GM18868 (cell line): ENCODE data around the gene HPX.
A peak's percentile ranks its signal among the peaks of the same experiment; 100 is the strongest.

ENCODE experiments used
- ATAC-seq: cut with Tn5 transposase; IDR thresholded peaks from one replicate; pipeline ENCODE4 v1.9.1; 2021; ENCODE audit warnings: mild to moderate bottlenecking, moderate library complexity; ENCODE audit not compliant: unreplicated experiment

Gene HPX

DNA sequence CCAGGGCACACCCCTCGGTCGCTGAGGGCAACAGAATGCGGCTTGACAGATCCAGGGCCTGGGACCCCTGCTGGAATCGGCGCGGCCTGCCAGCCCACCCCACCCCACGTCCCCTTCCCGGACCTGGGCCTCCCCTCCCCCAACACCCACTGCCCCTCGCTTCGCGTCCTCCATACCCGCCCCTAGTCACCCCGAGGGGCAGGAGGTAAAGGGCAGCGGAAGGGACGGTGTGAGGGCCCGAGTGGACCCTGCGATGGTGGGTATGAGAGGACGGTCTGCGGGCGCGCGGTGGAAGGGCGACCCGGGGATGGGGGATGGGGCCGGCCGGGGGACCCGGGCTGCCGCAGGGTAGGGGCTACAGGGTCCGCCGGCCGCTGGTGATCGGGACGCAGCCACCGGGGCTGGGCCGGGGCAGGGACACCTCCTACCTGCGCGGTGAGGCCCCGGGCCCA lies 22.2 kb downstream of the HPX start:
- ATAC-seq: peak; percentile 23

DNA sequence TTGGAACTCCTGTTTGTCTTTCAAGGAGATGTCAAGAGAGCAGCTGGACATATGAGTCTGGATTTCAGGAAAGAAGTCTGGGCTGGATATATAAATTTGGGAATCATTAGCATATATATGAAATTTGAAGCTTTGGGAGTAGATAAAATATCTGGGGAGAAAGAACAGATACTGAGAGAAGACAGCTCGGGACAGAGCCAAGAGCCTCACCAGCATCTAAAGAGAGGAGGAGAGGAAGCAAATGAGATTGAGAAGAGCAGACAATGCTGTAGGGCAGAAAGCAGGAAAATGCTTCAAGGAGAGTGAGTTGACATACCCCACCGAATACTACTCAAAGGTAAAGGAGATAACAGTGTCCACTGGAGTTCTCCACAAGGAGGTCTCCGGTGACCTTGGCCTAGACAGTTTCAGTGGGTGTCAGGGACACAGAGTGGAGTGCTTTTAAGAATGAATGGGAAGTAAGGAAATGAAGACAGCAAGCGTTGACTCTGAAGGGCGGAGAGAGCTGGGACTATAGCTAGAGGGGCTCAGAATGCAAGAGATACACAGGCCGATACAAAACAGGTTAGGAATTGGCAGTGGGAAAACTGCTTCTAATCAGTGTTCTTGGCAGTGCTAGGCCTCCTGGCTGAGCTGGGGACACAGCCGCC lies 22.8 kb downstream of the HPX start:
- no peak for ATAC-seq

DNA sequence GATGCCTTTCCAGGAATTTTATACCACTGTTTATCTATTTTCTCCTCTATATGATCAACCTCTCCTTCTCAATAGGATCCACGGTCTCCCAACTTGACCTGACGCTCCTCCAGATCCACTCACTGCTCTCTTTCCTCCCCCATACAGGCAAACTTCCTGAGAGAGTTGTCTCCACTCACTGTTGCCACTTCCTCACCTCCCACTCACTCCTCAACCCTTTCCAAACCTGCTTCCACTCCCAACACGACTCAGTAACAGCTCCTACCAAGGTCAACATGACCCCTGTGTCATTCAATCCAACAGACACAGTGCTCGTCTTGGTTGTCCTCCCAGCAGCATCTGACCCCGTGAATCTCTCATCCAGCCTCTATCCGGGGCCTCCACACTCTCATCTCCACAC lies 25.0 kb downstream of the HPX start:
- ATAC-seq: no peak

DNA sequence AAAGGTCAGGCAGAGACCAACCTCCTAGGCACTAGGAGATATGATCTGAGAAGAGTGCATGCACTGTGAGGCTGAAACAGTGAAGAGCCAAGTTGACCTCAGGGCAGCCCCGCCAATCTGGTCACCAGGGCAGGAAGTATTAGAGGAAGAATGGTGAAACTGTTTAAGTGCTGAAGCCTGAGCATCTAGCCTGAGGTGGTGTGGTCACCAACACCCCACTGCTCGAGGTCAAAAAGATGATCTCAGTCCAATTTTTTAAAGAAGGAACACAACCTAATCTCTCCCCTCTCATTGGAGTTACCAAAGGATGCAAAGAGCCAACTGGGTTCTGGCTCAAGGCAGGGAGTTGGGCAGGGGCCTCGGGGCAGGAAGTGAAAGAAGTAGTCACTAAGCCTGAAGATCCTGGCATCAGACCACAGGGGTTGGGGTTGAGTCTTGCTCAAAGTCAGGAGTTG lies 25.9 kb downstream of the HPX start:
- ATAC-seq: no peak

DNA sequence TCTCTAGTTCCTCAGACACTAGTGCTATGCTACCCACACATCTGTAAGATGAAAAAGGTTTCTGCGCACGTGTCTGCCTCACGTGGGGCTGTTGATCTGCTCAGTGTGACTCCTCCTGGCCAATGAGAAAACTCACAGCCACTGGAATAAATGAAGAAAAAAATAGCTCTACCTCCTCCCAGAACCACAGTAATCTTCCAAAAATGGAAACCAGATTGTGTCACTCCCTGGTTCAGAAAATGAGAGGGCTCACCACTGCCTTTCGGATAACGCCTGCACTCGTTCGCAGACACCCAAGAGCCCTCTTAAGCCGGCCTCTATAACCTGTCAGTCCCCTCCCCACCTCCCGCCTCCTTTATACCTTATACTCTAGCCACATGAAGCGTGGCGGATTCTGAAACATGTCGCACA lies 27.0 kb downstream of the HPX start:
- no peak for ATAC-seq

DNA sequence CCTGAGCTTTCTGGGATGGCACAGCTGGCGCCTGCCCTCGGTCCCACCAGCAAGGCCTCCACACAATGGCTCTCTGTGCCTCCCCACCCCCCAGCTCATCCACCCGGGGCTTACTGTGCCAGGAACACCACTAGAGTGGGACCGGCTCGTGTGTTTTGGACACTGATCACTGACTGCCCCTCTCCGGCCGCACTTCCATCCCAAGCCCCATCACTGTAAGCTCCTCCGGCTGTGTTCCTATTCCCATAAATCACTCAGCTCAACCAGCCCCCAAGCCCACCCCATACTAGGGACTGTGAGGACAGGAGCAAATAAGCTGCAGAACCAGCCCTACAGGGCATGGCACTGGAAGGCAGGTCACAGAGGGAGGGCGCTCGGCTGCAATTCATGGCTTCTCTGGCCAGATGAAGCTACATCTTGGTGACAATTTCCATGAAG lies 29.2 kb downstream of the HPX start:
- no peak for ATAC-seq

DNA sequence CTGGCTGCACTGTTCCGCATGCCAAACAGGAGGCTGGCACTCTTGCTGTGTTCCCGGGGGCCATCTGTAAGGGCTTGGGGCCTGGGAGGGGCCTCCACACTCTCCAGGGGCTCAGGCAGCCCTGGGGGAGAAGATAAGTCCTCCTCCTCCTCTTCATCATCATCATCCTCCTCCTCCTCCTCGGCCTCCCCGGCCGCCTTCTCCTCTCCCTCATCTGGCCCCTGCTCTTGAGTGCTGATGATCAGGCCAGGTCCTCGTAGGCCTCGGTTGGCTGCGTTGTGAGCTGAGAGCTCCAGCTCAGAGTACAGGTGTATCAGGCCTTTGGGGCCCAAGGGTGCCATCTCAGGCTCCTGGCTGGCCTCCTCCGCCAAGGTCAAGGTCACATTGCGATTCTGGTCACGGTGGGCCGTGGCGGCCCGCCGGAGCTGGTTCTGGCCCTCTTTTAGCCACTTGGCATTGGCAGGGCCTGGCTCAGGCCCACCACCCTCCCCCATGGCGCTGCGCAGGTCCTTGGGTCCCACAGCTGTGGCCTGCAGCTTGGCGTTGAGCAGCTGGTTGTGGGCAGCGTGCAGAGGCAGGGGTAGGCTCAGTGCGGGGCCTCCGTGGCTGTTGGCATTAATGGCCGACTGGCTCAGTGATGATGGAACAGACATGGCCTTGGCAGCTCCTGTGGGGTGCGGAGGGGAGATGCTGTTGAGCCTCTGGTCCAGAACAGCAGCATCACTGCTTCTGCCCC lies 29.9 kb downstream of the HPX start:
- ATAC-seq: no peak

DNA sequence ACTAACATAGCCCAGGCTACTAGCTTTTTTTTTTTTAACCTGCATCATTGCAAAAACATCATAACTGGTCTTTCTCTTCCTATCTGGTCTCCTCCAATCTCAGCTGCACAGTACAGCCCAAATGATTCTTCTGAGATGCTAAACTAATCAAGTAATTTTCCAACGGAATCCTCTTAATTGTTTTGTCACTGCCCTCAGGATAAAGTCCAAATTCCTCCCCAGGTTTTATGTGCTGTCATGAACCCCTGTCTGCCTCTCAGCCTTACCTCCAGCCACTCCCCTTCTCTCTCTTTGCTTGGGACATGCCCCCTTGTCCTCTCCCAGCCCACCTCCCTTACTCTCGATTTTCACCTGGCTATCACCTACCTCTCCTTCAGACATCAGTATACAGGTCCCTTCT lies 34.4 kb downstream of the HPX start:
- no peak for ATAC-seq

DNA sequence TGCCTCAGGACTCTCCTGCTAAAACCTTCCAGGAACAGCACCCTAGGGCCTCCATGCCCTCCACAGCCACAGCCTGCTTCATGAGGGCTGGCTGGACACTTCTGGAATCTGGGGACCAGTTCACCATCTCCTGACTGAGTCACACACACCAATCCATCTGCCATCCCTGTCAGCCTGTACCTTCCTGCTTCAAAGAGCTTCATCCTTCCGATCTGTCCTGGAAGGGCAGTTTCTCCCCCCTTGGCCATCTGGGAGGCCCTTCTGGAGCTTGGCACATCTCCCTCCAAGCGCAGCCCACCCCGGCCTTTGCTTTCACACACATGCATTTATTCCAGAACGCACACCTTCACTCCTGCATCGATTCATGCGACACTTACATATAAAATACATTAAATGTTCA lies 34.9 kb downstream of the HPX start:
- no peak for ATAC-seq

DNA sequence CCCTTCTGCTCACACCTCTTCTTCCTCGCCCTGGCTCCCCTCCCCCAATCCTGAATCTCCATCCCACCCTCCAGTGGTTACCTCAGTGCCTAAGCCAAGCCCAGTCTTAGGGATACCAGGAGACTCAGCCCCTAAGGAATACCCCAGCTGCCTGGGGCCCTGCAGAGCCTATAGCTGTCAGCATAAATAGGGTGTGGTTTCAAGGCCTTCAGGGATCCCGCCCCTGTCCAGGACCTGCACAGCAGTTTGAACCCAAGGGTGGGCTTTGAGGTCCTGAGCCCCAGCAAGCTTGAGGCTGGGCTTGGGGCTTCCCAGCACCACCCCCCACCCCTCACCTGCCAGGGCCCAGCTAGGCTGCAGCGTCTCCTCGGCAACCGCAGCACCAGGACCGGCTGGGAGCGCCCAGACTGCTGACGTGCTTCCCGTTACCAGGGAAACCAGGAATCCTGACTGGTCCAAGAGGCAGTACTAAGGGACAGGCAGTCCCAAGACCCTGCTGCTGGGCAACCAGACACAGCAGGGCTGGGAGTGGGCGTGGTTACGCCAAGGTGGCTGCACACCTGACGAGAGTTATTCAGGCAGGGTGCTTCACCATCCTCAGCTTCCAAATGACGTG lies 35.6 kb downstream of the HPX start:
- no peak for ATAC-seq

DNA sequence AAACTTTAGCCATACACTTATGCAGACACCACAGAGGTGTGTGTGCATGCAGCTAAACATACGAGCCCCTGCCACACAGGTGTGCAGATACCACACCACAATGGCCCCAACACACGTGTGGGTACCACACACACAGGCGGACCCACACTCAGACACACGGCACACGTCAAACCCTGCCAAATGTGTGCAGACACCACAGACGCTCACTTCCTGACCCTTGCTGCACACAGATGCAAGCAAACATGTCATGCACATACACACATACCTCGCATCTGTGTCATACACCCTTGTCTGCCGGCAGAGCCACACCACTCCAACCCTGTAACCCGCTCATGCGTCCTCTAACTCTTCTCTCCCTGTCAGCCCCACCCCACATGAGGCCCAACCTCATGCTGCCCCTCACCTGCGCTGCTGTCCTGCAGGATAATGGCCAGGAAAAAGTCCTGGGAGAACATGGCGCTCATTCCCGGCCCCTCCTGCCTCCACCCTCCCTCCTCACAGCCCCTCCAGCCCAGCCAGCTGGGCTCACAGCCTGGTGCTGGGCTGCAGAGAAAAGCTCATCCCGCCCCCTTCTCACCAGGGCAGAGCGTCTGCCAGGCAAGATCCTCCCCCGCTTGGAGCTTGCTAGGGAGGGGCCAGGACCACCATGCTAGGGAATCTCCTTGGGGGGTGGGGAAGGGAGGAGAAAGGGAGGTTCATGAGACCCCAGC lies 36.3 kb downstream of the HPX start:
- ATAC-seq: no peak

DNA sequence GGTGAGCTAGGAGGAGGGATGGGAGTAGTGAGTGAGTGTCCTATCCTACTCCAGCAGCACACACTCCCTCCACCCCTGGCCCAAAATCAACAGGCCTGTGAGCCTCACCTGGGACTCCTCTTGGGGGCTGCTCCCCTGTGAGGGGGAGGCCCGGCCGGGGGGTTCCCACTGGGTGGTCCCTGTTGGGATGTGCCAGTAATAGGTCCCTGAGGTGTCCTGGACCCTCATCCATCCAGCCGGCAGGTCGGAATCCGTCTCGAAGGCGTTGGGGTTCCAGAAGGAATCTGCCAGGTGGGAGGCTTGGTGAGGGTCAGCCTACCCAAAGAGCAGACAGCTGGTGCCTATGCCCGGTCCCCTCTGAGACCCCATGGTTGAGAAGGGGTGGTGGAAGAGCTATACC lies 37.2 kb downstream of the HPX start:
- no peak for ATAC-seq

DNA sequence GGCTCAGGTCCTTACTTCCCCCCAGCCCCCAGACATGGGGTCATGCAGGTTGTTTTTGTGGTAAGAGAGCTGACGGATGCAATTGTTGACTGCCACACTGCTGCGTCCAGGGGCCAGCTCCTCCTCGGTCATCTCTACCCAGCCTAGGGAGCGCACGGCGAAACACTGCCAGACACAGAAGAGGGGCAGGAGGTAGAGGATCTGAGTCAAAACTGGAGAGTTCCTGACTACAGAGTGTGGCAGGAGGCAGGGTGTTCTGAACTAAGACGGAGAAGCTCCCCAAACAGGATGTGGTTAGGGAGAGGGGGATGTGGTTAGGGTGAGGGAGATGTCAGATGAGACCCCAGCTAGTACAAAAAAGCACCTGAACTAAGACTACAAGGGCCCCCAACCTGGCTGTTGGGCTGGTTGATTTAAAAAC lies 38.2 kb downstream of the HPX start:
- peak; percentile 97 for ATAC-seq

DNA sequence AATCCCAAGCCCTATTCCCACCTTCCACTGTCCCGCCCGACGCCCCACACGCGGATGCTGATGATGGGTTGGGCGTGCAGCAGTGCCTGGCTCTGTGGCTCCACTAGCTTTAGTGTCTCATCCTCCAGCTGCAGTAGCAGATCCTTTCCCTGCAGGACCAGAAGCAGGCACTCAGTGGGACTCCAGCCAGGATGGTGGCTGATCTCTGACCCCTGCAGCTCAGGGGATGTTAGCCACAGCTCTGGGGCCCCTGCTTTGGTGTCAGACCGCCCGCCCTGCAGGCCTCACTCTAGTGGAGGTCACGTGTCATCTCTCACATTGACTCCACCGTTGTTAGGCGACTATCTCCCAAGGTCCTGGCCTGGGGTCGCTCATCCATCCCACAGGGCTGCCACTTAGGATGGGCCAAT lies 38.7 kb downstream of the HPX start:
- peak; percentile 35 for ATAC-seq

DNA sequence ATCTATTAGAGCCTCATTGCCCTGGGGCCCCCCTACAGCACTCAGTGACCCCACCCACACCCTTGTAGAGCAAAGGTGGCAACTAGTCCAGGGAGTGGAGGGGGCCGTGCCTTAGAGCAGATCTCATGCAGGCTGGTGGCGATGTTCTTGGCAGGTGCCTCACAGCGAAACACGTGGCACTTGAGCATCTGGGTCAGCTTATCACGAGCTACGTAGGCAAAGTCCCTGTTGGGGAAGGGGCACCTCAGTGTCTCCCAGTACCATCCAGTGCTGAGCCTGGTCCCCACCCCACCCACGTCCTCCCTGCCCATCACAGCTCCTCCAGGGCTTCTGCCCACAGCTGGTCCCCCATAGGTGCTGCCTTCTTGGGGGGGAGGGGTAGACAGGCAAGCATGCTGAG lies 39.3 kb downstream of the HPX start:
- no peak for ATAC-seq

DNA sequence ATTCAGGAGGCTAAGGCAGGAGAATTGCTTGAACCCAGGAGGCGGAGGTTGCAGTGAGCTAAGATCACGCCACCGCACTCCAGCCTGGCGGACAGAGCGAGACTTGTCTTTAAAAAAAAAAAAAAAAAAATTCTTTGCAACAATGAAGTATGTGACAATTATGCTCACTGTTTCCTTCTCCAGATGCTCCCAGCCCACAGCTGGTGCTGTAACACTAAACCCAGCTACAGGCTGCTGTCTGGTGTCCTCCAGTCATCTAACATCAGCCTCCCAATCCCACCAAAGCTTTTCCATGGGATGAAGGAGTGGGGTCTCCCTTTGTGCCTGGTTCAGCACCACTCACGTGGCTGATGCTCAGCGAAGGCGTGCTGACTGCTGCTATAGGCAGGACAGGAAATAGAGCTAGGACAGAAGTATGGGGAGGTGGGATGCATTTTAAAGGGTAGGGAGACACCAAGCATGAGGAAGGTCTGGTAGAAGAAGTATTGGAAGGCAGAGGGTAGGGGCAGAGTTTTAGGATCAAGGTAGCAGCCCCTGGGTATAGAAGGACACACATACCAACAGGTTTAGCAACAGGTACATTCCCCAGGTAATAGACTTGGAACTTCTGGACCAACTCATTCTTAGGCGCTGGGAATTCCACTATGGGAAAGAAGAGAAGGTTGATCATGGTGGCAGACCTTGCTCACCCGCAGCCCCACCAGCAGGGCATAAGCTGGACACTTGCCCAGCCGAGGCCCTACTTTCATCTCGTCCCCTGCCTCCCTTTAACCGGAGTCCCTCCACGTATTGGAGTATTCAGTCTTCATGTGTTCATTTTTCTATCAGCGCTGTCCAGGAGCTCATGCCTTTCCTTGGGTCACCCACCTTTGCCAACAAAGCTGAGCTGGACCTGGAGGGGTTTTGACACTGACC lies 40.1 kb downstream of the HPX start:
- no peak for ATAC-seq

DNA sequence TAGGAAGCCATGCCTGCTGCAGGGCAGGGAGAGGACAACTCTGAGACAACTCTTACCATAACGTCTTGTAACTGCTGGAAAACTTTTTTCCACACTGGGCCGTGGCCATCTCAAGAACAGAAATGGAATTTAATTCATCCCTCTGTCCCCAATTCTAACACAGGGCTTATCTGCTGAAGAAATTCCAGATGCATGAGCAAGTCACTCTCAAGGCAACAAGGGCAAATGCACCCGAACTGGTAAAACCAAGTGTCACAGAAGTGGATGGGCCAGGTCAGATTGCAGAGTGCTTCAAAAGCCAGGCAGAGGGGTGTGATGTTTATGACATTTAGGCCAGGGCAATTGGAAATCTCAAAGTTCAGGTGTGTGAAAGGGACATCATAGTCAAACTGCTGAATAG lies 43.2 kb downstream of the HPX start:
- no peak for ATAC-seq

DNA sequence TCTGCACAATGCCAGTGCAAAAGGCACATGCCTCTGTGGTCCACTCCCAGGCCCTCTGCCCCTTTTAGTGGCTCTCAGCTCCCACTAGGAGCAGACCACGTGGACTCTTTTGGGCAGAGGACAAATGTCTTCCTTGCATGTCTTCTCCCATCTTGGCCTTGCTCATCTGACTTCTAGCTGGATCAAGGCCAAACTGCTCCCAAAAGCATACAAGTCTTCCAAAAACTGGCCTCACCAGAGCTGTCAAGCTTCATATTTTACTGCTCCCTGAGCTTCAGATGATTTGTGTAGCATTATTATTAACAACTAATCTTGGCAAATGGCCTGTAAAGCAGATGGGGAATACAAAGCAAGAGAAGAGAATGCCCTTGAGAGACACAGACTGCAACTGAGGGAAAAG lies 43.6 kb downstream of the HPX start:
- no peak for ATAC-seq

DNA sequence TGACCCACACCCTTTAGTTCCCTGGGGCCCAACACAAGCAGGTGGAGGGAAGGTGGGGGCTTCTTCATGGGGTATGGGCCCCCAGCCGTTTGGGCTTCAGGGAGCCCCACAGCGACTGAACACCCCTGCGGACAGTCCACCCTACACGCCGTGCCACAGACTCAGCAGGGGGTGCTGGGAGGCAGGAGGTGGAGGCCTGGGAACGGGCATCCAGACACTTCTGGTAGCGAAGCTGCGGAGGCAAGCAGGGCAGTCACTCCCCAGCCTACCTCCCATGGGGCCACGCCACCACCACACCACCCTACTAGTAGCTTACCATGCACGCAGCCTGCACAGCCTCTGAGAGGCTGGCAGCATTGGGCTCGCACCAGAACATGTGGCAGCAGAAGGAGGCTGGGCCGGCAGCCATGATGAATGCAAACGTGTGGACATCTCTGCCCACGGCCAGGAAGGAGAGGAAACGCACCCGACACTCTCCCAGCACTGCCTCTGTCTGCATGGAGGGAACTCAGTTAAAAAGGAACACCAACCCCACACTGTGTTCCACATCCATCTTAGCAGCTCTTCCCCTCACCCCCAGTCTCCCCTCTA lies 45.2 kb downstream of the HPX start:
- ATAC-seq: no peak
